DMS79 treated with DMSO at 0.1 percent for 48 hours (cell line): ENCODE measurements around the gene ADCY9.
"Not testable (repeated sequence)": the region's sequence is repeated elsewhere in the genome, so short reads cannot be mapped to it uniquely, and the experiment has no call there.

Experiments
- DNase-seq: peaks from one replicate; lab custom pipeline; 2025; lab: John Stamatoyannopoulos, UW

The ADCY9 gene

DNA sequence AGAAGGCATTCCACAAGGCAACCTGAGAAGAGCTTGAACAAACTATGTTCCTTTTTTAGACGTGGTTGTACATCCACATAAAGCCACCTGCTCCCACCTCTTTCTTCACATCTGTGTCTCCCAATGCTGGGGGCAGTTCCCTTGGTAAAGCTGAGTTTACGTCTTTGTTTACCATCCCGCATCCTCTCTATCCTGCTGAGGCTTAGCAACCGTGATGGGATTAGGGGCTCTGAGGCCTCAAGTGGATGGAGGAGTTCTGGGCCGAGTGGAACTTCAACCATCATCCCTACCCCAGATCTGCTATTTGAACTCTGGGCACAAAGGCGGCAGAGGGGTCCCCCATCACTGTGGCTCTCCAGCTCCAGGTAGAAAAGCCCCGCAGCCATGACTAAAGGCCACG lies 141.5 kb downstream of the ADCY9 start:
- no peak for DNase-seq

DNA sequence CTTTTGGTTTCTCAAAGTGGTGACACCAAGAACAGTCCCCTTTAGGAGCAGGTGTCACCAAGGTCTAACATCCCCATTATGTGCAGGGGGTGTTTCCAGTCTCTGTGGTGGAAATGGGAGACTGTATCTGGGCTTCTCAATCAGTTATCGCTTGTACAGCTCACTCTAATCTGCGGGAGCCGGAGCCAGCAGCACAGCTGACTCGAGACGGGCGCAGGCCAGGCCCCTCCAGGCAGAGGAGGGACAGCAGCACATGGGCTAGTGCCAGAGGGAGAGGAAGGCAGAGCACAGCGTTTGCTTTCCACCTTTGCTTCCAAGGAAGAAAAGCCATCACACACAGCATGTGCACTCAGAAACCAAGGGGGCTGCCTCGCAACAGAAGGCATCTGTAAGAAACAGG lies 144.5 kb downstream of the ADCY9 start:
- DNase-seq, result no peak

DNA sequence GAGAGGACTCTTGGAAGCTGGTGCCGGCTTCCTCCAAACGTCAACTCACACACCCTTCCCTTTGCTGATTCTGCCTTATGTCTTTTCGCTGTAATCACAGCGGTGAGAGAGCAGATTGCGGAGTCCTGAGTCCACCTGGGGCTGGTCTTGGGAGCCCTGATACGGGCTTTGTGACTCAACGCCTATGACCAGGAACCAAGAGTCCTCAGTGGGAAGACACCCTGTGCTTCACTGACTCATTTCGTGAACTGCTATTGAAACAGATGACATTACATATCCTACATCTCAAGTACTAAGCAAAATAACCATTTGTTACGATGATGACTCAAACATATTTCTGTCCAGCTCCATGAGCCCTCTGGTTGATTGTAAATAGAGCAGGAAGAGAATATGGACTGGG lies 145.0 kb downstream of the ADCY9 start:
- no peak for DNase-seq

DNA sequence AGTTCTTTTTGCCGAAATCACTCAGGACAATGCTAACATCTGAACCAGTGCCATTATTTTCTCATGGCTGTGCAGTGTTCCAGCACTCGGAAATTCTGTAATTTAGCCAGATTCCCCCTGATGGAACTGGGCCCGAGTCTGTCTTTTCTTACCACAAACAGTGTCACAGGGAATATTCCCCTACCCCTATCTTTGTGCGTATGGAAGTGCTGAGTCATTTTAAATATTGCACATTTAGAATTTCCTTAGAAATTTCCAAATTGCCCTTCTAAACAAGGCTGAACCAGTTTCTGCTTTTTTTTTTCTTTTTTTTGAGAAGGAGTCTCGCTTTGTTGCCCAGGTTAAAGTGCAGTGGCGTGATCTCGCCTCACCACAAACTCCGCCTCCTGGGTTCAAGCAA lies 147.7 kb downstream of the ADCY9 start:
- DNase-seq, result no peak

DNA sequence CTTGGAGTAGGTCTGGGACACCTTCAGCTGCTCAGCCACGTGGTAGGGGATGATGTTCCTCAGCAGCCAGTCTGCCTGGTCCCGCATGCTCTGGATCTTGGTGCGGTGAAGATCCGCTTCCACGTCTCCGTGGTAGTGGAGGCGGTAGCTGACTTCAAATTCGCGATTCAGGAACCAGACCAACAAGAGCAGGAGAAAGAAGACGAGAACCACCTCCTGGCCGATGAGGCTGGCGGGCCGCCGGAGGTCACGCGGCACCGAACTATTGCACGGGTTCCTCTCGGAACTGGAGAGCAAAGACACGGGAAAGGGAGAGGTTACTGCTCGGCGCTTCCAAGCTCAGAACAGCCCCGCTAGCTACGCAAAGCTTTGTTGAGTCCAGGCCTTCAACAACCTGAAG lies 149.6 kb downstream of the ADCY9 start:
- no peak for DNase-seq

DNA sequence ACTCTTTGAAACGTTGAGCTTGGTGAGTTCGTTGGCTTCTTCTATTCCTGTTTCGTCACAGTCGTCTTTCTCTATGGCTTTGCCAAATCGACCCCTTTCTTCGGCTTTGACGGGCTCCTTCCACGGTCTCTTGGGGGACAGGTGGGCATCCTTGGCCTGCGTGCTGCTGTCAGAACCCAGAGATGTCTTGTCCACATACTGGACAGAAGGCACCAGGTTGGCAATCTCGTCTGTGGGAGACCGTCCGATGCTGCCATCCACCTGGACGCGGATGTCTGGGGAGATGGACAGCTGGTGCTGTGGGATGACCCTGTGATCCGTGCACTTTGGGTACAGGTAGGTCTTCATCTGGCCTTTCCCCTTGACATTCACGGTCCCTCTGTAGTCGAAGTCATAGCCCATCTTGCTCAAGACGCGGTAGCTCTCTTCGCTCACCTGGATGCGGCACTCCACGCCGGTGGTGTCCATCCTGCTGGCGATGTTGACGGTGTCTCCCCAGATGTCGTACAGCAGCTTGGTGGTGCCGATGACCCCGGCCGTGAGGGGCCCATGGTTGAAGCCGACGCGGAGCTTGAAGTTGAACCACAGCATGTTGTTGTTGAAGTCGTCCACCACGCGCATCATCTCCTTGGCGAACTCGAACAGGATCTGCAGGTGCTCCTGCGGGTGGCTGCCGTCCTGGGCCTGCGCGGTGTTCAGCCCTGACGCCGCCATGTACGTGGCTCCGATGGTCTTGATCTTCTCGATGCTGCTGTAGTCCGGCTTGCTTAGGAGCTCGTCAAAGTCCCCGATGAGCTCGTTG lies 150.3 kb downstream of the ADCY9 start:
- DNase-seq, result no peak

DNA sequence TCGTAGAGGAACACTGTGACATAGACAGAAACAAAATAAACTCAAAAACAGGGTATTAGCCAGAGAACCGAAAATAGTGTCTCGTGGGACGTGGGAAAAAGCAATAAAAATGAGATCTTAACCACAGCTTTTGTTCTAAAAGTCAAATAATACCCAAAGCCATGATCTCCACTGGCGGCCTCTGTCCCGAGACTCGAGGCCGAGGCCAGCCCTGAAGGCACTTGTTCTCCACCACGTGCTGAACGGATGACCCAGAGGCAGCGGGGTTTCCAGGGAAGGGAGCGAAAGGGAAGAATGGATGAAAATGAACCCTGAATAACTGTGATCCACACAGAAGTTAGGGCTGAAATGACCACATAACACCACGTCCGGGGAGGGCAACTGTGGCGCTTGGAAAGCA lies 150.9 kb downstream of the ADCY9 start:
- no peak for DNase-seq

DNA sequence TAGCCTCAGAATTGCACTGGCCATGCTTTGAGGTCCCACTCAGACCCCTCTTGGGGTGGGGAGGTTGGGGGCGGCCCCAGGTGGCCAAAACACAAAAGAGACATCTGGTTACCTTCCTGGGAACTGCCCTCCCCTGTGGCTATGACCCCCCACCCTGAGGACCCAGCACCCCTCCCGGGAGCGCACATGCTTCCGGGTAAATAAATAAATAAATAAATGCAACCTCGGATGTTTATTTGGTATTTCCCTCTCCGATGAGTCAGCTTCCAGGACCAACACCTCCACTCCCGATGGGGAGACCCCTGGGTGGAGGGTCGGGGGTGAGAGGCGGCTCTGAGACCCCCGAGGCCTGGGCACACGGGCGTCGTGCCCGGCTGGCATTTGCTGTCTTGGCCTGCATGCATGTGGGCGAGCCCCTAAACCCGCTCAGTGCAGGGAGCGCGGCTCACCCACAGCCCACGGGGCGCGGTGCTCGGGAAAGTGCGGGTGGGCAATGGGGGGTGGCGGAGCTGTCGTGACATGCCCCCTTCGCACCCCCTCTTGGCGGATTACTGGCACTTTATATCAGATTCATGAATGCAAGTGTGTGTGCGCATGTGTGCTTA lies 151.5 kb downstream of the ADCY9 start:
- DNase-seq, result no peak

DNA sequence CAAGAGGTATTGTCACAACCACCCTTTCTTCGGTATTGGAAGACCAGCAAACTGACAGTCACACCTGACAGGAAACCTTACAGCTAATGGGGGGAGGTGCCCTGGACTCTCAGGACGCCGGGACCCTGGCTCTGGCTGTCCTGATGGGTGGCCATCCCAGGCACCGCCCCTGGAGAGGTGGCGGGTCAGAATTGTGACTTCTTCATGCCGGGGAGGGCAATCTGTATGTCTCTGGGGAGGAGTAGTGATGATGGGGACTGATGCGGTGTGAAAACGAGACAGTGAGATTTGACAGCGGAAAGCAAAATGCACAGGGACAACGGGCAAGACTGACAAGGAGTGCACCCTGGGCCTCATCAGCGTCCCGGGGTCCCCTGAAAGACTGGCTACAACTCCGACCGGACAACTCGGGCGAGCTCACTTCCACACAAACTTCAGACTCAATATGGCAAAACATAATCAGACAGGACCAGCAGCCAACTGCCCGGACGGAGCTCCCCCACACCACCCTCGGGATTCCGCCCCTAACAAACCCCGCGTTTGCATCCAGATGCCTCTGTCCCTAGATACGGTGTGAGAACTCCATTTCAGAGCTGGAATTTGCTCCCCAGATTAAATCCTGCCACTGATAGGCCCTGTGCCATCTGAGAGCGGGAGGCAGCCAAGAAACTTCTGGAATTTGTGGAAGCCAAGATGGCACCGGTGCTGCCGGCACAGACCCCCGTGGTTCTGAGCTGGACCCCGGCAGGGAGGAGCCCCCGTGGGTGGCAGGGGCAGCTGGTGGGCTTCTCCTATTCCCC lies 152.2 kb downstream of the ADCY9 start:
- DNase-seq, result no peak

DNA sequence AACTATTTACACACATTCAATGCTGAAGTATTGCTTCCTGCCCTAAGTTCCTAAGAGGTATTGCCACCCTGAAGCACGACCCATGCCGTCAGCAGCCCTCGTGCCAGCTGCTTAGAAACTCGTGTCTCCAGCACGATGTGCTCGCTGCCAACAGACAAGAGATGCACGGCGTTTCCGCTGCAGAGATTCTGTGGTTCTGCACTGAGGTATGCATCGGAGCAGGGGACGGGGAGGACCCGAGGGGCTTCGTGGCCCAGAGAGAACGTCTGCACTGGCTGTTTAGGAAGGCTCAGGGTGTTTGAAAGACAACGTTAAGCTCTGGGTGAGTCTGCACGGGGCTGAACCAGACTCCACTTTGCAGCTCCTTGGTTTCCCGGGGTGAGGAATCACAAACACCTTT lies 153.0 kb downstream of the ADCY9 start:
- DNase-seq, result no peak

DNA sequence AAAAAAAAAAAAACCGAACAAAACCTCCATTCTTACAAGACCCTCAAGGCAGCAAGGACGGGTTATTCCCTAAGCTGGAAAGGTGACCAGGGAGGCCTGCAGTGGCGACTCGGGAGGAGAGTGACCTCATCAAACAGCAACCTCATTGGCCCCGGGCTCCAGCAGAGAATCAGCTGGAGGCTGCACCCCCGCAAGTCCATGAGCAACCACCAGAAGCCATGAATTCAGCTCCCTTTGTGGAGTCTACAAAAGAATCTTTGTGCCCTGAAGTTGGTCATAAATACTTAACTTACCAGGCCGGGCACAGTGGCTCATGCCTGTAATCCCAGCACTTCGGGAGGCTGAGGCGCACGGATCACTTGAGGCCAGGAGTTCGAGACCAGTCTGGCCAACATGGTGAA lies 154.8 kb downstream of the ADCY9 start:
- no peak for DNase-seq

DNA sequence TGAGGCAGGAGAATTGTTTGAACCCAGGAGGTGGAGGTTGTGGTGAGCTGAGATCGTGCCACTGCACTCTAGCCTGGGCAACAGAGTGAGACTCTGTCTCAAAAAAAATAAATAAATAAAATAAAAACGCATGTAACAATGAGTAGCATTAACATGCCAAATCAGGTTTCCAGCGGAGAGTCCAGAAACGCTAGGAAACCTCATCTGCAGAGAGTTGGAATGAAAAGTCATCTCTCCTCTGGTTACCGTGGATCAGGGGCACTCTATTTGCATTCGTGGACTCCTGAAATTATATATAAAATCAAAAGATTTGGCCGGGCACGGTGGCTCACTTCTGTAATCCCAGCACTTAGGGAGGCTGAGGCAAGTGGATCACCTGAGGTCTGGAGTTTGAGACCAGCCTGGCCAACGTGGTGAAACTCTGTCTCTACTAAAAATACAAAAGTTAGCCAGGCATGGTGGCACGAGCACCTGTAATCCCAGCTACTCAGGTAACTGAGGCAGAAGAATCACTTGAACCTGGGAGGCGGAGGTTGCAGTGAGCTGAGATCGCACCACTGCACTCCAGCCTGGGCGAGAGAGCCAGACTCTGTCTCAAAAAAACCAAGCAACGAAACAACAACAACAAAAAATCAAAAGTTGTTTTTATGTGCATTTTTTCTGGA lies 156.2 kb downstream of the ADCY9 start:
- not testable (repeated sequence) for DNase-seq

DNA sequence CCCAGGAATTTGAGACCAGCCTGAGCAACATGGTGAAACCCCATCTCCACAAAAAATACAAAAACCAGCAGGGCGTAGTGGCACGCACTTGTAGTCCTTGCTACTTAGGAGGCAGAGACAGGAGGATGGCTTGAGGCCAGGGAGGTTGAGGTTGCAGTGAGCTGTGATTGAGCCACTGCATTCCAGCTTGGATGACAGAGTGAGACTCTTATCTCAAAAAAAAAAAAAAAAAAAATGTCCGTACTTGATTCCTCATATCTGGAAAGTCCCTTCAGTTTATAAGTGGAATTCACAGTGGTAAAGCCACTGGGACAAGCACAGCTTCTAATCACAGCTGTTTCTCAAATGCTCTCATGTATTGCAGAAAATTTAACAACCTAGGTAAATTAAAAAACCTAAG lies 157.1 kb downstream of the ADCY9 start:
- DNase-seq, result peak; percentile 65

DNA sequence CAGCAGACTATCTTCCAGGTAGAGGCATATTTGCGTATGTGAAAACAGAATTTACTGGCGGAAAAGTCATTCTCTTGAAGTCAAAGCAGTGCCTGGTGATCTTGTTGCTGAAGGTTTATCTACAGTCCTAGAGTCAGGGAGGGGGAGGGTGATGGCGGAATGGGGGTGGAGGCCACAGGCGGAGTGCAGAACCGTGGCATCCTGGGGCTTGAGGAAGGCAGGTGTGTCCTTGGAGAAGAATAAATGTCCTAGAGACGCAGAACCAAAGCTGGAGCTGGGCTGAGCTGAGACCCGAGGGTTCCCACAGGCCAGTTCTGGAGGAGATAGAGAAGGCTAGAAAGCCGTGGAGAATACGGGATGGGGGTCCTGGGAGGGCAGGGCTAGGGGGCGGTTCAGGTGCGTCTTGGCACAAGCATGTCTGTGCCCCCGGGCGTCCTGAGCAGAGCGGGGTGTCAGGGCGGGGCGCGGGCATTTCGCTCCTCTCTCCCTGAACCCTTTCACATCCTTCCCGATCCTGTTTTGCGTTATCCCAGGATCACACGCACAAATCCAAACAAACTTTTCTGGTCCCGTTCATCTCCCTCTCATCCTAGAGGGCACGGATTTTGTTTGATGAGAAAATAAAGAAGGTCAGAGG lies 158.8 kb downstream of the ADCY9 start:
- DNase-seq, result peak; percentile 5

DNA sequence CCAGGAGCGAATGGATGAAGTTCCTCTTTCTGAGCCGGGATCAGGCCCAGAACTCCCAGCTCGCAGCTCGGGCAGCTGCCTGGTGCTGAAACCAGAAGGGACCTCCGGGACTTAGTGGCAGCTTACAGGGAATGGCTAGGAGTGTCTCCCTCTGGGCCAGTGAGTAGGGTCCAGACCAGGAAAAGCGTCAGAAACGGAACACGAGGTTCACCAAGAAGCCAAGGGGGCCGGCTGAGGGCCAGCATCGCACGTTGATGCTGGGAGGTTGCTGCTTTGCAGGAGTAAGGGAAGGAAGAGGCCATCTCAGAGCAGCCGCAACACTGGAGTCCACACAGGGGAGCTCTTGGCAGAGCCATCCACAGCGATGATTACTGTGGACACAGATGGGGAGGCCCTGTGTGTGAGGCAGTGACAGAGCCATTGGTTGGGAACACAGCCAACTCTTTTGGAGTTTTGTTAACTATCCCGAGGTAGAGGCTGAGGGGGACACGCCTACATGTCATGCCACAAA lies 161.8 kb downstream of the ADCY9 start:
- peak; percentile 9 for DNase-seq

DNA sequence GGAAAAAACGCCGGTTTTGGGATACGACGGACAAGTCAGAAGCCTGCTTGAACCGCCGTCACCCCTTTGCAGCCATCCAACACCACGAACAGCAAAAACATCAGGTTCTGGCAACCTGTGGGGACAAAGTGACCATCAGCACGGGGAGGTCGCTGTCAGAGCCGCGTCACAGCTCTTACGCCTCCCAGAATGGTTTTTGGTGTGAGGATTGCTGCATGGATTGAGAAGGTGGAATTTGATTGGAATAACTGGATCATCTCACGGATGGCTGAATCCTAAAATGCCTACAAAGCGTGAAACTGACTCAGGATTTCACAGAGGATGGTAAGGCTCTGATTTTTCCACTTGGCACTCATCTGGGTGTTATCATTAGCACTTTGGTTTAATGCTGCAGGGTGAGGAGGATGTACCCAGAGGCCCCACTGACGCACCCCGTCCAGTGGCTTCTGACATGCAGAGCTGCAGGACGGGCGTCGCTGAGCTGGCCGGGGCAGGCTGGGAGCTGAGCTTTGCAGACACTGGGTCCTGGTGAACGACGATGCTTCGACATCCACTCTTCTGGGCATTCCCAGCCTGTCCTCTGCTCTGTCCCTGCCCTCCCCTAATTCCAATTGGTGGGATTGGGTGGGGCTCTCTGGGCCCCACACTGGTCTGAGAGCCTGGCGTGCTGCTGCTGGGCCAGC lies 162.4 kb downstream of the ADCY9 start:
- DNase-seq, result no peak

DNA sequence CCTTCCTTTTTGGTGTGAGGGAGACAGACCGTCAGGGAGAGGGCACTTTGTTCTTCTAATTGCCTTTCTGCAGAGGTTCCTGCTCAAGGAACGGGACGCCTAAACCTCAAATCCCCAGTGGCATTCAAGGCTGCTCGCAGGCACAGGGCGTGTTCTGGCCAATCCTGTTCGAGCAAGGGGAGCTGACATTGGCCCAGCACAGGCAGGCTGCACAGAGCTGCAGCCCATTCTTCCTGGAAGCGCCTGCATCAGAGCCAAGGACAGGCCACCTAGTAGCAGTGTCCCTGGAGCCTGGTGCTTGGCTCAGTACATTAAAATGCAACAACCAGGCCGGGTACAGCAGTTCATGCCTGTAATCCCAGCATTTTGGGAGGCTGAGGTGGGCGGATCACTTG lies 163.5 kb downstream of the ADCY9 start:
- DNase-seq, result no peak

DNA sequence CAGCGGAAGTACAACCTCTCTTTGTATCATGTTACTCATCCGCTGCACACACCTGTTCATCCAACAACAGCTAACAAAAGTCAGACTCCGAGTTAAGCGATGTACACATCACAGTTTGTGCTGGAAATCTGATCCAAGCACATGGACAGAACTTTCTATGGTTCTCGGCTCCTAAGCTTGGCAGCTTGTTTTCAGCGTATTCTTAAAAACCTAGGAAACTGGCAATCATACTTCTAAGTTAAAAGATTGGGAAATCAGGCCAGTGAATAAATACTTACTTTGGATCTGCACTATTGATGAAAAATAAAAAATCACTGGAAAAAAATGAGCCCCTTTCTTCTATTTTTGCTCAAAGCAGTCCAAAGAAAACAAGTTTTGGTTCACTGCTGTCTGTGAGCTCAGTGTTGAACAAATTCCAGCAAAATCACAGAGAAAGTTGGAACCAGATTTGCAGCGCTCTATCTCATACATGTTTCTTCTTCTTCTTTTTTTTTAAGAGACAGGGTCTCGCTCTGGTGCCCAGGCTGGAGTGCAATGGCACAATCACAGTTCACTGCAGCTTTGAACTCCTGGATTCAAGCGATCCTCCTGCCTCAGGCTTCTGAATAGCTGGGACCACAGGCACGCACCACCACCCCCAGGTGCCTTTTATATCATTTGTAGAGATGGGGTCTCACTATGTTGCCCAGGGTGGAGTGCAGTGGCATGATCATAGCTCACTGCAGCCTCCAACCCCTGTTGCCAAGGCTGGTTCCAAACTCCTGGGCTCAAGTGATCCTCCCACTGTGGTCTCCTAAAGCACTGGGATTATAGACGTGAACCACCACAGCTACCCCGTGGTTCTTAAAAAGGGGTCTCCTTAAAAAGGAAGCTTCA lies 164.1 kb downstream of the ADCY9 start:
- DNase-seq, result no peak

DNA sequence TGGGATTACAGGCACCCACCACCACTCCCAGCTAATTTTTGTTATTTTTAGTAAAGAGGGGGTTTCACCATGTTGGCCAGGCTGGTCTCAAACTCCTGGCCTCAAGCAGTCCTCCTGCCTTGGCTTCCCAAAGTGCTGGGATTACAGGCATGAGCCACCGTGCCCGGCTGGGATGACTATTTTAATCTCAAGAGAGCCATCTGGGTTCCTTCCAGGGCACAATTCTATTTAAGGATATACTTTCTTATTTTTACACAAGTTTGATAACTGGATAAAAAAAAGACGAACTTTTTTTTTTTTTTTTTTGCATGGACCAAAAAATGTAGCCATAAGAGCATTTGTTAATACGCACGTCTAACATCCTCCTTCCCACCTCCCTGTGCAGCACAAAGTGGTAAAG lies 164.9 kb downstream of the ADCY9 start:
- DNase-seq, result not testable (repeated sequence)
